Embryonic facial prominence (tissue), 1 donor: ENCODE measurements around the gene PLA1A.

ENCODE experiments used
- DNase-seq: peaks from one replicate; pipeline ENCODE4 v3.0.0-alpha.2; 2016; ENCODE audit errors: extremely low spot score

PLA1A gene

DNA sequence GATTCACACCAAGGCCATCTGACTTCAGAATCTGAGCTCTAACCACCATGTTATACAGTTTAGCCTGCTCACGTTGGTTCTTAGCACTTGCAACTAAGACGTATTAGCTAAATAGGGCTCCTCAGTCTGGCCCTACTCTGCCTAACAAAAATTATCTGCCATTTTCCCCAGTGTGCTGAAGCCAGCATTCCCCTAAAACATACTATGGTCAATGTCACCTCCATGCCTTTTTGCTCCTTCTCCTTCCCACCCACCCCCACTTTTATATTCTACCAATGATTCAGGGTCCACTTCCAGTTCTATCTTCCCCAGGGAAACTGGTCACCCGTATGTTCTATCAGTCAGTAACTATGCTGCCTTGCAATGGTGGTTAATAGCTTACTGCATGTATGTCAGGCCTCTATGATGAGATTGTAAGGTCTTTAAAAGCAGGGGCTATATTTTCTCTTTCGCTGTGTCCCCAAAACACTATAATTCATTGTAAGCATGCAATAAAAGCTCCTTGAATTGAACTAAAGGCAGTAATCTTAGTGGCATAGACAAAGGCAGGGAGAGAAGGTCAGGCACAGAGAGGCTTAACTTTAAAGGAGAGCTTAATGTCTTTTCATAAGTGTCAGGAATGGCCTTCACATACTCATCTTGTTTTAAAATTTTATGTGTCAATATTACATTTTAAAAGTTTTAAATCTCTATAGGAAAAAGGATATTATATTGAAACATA is 39.4 kb downstream of the PLA1A start:
- no peak for DNase-seq

DNA sequence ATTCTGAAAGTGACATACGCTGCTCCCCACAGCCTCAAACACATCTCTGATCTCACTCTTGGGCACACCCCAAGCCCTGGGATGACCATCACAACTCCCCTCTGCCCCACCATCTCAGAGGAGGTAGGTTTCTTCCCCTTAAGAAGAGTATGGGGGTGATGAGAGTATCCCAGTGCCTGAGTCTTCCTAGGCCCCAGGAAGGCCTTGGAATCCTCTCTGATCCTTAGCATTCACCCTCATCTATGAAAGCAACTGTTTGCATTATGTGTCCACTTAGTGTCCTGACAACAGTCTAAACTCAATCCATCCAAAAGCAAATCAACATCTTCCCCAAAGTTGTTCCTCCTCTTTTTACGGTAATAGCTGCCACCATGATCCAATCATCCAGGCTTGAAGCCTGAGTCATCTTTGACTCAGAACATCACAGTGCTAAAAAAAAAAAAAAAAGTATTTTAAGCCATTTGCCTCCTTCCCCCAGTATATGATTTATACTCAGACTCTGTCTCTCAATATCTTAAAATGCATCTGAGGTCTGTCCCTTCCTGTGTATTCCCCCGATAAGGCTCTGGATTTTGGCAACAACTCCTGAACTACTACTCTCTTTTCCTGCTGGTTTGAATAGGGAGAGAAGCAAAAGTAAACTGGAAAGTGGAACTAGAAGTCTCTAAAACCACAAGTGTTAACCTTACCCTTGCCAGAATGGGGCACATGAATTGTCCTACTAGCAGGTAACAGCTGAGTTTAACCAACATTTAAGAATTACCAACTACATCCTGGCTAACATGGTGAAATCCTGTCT is 40.2 kb downstream of the PLA1A start:
- no peak for DNase-seq

DNA sequence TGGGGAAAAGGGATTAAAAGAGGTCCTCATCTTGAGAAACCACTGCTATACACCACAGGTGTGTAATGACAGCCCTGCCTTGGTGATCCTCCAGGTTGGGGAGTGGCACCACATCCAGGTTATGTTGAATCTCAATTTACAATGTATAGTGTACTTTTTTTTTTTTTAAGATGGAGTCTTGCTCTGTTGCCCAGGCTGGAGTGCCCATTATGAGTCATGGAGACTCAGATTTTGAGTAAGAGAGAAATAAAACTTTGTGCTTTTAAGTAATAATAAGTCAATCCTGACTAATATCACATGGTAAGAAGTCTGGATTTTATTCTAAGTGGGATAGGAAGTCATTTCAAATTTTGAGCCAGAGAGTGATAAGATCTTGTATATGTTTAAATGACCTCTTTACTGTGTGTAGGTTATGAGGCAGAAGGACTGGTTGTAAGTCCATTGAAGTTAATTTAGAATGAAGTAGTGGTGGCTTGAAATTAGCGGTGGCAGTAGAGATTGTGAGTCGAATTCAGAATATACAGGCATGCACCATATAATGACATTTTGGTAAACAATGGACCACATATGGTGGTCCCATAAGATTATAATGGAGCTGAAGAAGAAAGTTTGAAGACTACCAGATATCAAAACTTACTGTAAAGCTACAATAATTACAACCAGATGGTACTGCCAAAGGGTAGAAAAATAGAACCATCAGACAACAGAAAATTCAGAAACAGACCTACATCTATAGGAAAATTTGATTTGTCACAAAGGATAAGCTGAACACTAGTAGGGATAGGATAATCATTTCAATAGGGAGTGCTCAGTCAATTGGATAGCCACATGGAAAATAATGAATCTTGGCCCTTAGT is 42.0 kb downstream of the PLA1A start:
- no peak for DNase-seq

DNA sequence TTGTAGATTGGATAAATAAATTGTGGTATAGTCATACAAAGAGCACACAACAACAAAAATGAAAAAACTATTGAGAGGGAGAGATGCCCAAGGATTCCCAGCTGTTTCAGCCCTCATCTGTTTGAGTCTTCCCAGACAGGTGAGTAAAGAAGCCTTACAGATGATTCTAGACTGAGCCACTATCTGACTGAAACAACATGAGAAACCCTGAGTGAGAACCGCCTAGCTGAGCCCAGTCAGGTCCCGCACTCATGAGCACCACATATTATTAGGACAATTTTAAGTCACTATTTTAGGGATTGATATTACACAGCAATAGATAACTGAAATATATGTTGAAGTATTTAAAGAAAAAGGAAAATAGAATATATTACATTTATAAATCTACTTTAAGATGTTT is 43.7 kb downstream of the PLA1A start:
- DNase-seq = no peak

DNA sequence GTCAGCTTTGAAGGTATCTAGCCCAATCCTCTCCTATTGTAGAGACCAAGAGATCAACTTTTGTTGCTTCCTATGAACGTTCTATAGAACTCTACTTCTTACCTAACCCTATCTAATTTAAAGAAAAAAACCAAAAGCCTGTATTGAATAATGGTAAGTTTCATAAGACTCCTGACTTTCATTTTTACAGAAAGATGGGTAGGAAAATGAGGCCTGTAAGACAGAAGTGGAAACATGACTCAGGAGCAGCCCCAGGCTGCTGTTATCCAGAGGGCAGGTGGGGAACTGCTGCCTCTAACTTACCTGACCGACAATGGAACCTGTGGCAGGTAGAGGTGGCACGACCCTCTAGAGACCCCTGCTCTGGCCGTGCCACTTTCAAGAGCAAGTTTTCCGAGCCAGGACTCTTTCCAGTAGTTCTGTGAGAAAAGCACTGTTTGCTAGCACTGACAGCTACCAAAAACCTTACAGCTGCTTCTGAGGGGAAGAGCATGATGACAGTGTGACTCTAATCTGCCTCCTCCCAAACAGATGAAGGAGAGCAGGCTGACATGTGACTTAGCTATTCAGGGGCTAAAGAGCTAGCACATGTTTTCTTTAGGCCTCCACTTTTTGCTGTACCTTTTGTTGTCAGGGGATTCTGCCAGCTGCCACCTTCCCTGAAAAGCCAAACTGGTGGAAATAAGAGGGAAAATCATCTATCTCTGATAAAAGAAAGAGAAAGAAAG is 45.2 kb downstream of the PLA1A start:
- no peak for DNase-seq

DNA sequence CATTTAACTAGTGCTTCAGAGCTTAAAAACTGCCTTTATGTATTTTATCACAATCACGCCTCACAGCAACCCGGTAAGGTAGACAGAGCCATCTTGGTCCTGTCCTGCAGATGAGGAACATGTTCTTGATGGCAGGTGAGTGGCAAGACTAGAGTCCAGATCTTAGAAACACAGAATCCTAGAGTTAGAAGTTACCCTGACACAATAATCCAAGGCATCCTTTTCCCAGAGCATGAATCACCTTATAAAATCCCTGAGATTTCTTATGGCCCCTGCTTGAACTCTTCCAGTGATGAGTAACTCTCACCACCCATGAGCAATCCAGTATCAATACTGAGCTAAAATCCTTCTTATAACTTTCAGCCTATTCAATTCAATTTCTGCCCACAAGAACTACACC is 45.8 kb downstream of the PLA1A start:
- no peak for DNase-seq

DNA sequence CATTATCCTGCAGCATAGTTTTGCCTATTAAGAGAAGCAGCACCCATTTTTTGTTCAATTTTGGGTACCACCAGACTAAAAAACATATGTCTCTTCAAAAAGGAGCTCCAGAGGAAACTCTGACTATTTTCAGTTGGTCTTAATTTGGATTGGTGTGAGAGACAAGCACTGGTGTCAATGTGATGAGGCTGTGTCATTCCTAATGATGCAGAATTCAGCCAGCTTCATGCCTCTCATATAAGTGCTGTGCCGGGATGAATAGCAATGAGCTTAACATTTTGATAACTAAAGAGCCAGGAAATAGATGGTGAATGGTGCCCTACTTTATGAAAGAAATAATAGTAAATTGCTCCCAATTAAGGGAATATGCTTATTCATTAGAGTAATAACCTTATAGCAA is 46.8 kb downstream of the PLA1A start:
- no peak for DNase-seq

DNA sequence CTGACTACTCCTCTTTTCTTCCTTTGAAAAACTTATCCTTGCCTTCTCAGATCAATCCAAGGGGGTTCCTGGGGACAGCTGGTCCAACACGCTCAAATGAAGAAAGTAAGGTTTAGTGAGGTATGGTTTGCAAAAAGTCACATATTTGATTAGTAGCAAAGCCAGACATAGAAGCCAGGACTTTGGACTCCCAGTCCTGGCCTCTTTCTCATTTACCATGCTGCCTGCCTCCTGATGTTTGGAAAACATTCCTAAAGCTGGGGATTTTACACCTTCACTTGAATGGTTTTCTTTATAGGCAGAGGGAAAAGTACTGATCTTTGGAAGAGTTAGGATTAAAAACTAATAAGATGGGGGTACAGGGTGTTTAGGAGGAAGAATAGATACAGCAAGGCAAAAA is 48.1 kb downstream of the PLA1A start:
- DNase-seq = no peak

DNA sequence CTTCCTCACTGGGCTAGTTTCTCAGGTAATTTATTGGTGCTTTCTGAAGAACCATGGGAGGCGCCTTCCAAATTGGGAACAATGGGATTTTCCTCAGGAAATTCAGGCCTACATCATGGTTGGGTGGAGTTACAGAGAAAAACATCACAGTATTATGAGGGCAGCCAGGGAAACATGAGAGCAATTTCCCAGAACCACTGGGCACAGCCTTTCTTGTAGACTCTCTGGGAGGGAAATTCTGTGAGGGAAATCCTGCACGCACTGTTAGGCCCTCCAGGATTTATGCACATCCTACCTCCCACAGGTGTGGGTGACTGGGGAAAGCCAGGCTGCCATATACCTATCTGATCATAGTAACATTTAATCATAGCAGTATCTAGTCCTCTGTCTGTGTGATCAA is 49.5 kb downstream of the PLA1A start:
- DNase-seq = no peak

DNA sequence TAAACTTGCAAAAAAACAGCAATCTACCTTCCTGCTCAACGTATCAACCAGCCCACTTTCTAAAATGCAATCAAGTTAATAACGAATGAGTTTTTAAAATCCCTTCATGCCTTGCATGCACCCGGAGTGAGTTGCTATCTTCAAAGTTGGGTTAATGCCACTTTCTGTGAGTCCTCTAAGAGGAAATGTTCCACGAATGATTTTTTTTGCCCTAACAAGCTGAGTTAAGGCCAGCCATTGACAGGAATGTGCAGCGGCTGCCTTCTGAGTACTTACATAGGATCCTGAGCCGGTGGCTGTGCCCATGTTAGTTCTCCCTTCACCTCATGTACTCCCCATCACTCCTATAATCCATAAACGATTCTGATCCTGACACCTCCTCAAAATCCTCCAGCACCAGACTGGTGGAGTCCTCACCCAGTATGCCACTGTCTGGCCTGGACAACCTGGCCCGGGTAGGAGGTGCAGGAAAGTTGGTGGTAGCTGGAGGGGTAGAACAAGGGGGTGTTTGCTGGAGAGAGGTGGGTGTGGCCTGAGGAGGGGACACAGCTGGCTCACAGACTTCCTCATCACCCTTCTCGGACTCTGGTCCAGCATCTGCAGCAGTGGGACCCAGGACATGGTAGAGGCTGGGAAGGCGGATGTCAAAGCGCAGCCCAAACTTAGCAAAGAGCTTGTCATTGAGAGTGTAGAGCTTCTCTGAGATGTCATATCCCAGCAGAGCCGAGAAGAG is 50.3 kb downstream of the PLA1A start:
- no peak for DNase-seq

DNA sequence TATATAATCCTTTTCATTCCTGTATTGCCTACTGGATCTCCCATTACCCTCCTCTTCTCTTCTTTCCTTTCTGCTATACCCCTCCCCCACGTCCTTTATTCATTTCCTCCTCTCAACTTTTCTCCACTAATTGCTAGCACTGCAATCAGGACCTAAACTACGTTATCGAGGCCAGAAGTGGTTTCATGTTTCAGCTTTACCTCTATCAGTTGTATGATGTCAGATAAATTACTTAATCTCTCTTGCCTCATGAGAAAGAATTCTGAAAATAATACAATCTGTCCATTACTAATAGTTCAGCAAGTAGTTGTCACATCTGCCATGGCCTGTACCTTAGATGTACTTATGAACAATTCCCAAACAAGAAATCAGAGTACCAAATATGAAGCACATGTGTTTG is 52.1 kb downstream of the PLA1A start:
- DNase-seq = no peak

DNA sequence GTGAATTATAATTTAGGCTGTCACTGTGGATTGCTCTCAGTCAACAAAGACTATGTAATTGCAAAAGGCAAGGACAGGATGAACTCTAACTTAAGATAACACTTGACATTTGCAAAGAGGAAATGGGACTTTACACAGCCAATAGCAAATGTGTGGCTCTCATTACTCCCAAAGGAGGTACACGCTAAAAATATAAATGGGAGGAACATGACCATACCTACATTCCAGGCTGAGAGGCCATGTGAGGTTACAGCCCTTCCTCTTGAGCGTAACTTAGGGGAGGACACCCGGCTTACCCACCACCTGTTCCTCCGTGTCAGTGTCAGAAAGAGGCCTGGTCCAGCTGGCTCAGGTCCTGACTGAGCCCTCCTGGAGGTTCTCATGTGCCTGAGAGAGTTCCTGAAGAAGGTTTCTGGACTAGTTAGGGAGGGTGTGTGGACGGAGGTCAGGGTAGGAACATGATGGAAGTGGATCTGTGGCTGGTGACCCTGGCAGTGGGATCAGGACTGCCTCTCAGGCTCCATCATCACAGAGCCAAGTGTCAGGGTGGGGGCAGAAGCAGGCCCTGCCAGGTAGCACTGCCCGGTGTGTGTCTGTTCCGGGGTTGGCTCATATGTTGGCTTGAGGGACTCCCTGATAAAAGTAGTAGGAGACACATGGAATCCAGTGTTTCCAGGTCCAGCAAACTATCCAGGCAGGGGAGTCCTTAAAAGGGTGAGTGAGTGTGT is 54.8 kb downstream of the PLA1A start:
- DNase-seq = no peak

DNA sequence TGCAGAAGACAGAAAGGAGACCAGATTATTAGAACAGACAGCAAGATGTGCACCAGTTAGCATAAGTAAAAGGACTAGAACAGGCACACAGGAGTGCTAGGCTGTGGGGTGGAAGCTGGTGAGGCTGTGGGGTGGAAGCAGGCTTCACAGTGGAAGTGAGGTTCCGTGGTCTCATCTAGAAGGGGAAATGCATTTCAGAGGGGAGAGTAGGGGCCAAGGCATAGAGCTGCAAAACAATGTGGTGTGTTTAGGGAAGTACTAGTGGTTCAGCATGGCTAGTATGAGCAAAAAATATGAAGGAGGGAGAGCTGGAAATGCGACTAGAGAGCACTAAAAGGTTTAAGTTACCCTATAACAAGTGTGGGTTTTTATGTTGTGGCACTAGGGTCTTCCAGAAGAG is 56.2 kb downstream of the PLA1A start:
- DNase-seq = no peak

DNA sequence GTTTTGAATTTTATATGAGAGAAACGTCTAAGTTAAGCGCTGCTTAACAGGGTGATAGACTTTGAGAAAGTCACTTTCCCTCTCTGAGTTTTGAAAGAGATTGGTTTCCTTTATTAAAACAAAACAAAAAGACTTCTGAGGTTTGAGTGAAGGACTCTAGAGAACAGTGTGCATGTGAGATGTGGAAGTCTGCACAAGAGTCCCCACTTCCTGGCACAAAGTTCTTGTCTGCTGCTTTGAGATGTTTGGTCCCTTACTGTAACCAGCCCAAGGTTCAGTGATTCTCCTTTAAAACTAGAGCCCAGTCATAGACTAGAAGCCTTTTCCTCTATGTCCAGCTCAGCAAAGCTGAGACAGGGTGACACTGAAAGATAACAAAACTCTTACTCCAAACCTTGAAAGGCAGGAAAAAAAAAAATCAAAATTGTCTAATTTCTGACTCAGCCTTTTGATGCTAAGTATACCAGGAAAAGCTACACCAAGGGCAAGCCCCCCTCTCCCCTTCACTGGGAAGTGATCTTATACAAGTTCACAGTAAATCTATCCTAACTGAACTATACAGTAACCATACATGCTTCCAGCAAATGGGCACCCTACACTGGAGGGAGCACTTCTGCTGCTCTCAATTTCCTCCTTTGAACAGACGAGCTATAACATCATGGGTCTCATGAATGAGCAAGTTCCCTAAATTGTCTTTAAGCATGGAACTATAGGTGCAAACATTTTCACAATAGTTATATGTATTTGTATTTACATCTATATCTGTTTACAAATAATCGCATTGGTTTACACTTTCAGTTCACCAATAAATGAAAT is 60.4 kb downstream of the PLA1A start:
- DNase-seq = no peak

DNA sequence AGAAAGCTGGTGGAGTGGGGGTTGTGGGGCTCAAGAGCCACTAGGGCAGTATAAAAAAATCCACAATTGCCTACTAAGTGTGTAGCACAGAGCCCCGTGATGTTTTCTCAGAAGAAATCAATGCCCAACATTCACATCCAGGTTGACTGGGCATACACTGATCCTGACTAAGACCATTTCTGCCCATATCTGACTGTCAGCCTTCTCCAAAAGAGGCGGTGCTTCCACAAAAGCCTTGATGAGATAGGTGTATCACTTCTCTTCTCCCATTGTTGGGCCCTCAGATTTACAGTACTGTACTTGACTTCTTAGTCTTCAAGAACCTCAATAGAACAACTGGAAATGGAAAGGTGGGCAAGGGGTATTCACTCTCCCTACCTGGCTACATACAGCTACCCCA is 61.3 kb downstream of the PLA1A start:
- DNase-seq = no peak

DNA sequence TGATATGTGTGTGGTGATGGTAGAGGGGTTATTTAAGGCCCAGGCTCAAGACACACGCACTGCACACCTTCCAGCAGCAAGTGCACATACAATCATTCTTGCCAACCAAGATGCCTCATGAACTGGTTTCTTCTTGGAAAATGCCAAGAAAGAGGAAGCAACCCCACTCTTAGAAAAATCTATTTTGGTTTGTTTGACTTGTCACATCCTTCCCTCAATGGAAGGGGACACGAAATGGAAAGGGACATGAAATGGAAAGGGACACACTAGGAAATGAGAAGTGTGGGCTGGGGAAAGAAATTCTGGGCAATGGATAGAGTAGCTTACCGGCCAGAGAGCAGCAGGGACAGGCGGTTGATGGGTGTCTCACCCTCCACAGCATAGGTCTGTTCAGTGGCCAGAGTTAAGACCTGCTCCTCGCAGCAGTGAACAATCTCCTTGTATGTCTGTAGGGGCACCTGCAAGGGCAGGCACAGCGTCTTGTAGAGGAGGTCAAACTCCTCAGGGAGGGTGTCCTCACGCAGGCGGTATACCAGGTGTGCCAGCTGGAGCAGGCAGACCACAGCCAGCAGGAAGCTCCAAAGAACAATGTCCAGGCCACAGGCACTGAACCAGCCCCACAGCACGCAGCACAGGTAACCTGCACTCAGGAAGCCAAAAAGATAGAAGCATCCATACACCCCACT is 62.1 kb downstream of the PLA1A start:
- no peak for DNase-seq

DNA sequence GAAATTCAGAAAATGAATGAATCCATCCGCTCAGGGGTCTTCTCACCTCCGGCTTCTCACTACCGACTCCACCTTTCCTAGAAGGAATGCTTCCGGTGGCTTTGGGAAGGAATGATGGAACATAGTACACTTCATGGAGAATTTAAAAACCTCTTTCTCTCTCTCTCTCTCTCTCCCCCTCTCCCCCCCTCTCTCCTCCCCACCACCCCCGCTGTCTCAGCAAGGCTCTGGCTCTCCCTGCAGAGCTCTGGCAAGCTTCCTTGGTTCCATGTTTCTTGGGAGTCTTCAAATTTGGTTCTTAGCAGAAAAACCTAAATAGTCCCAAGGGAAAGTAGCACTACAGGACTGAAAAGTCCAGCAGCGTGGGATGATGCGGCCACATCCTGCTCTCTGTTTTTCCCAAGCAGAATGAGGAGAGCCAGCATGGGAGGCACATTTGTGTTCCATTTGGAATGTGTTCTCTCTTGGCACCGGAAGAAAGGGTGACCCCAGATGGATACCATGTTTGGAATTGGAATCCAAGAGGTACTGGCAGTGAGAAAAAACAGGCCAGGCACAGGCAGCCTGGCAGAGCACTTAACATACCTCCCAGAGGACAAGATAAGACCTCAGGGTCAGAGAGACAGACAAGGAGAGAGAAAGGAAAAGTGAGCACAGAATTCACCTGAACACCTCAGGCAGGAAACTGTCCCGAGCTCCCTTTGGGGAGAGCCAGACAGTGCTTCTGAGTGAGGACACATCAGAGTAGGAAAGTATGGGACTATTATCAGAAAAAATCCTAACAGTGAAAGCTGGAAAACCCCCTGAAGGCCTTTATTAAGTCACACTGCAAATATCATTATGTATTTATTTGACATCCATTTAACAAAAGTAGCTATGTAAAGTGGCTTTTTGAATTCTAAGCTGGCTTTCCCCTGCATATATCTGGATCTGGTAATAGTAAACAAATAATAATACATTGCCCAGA is 63.1 kb downstream of the PLA1A start, which contains the start of gene POPDC2:
Gene POPDC2, minus strand, starts transcription at position 116 of the 967 bp plus-strand sequence. CDS start 166 bp downstream, outside the sequence.
- no peak for DNase-seq
